Measurements from ENCODE around the gene PPP1R17. TPM values are rescaled to one million over a fixed set of nuclear protein-coding genes. Genes with fewer than 3 reads are reported as not detected.
A peak's percentile ranks its signal among the peaks of the same experiment; 100 is the strongest.

PPP1R17 gene
- not detected in 2 replicates for total RNA-seq

- DNase-seq, result no peak
These were observed at the start of gene PPP1R17 for GRCh38 chr7:31687024-31687748. Gene PPP1R17 (plus strand): TSS chr7:31687215. CDS start chr7:31692442, 5,227 bp downstream.

- no peak for DNase-seq
These were observed 46.6 kb upstream of the PPP1R17 start for GRCh38 chr7:31640381-31640780.

- no peak for DNase-seq
These were observed 44.3 kb upstream of the PPP1R17 start for GRCh38 chr7:31642681-31643115.

GRCh38 chr7:31646942-31647341, 40.1 kb upstream of the PPP1R17 start:
- no peak for DNase-seq

- DNase-seq, result no peak
These were observed 39.5 kb upstream of the PPP1R17 start for GRCh38 chr7:31647511-31647910.

- peak; percentile 15 for DNase-seq
These were observed 38.7 kb upstream of the PPP1R17 start for GRCh38 chr7:31648288-31648687.

- DNase-seq, result no peak
These were observed 38.1 kb upstream of the PPP1R17 start for GRCh38 chr7:31648880-31649279.

GRCh38 chr7:31651234-31652062, 35.6 kb upstream of the PPP1R17 start:
- no peak for DNase-seq

- DNase-seq, result no peak
These were observed 35.0 kb upstream of the PPP1R17 start for GRCh38 chr7:31652063-31652326.

- no peak for DNase-seq
These were observed 23.9 kb upstream of the PPP1R17 start for GRCh38 chr7:31663072-31663471.

- no peak for DNase-seq
These were observed 22.1 kb upstream of the PPP1R17 start for GRCh38 chr7:31664890-31665289.

GRCh38 chr7:31665546-31665945, 21.5 kb upstream of the PPP1R17 start:
- no peak for DNase-seq

- no peak for DNase-seq
These were observed 17.6 kb upstream of the PPP1R17 start for GRCh38 chr7:31669461-31669860.

GRCh38 chr7:31679574-31680305, 7.3 kb upstream of the PPP1R17 start:
- no peak for DNase-seq

GRCh38 chr7:31683445-31684225, 3.4 kb upstream of the PPP1R17 start:
- no peak for DNase-seq

GRCh38 chr7:31688372-31688771, 1.4 kb downstream of the PPP1R17 start:
- no peak for DNase-seq

GRCh38 chr7:31688996-31689395, 2.0 kb downstream of the PPP1R17 start:
- no peak for DNase-seq

- no peak for DNase-seq
These were observed 3.9 kb downstream of the PPP1R17 start for GRCh38 chr7:31690935-31691334.

GRCh38 chr7:31692451-31692850, 5.4 kb downstream of the PPP1R17 start:
- no peak for DNase-seq

GRCh38 chr7:31692871-31693270, 5.9 kb downstream of the PPP1R17 start:
- no peak for DNase-seq

- DNase-seq, result no peak
These were observed 9.0 kb downstream of the PPP1R17 start for GRCh38 chr7:31695859-31696614.

GRCh38 chr7:31699050-31699449, 12.0 kb downstream of the PPP1R17 start:
- no peak for DNase-seq
